ENCODE data around the gene PCBD2.

Gene PCBD2

GRCh38 chr5:135008981-135009735 is 104.2 kb downstream of the PCBD2 start:
- no peak for DNase-seq

DNA sequence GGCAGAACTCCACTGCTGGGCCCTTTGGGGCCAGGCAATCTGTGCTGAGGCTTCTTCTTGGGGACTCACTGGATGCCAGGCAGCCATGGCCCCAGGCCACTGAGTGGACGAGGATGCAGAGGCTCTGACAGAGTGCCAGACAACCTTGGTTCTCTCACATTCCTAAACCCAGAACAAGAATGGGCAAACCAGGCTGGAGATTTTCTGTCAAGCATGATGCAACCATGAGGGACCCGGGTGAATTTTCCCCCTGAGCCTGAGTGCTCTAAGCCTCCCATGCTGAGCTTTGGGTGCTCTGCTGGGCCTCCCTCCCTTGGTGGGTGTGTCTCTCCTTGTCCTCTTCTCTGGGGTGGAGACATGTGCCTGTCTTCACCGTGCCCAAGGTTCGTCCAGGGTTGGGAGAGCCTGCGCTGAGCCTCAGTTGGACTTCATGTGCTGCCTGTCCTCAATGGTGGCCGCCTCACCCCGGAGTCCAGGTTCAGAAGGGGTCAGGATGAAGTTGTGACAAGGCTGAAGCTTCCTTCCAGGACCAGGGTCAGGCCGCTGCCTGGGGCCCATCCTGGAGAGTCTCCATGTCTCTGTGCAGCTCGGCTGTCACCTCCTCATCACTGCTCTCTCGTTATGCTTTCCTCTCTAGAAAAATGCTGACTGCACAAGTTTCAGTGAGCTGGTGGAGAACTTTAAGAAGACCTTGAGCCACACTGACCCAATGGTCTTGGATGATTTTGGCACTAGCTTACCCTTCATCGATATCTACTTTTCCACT is 105.0 kb downstream of the PCBD2 start:
- no peak for DNase-seq

DNA sequence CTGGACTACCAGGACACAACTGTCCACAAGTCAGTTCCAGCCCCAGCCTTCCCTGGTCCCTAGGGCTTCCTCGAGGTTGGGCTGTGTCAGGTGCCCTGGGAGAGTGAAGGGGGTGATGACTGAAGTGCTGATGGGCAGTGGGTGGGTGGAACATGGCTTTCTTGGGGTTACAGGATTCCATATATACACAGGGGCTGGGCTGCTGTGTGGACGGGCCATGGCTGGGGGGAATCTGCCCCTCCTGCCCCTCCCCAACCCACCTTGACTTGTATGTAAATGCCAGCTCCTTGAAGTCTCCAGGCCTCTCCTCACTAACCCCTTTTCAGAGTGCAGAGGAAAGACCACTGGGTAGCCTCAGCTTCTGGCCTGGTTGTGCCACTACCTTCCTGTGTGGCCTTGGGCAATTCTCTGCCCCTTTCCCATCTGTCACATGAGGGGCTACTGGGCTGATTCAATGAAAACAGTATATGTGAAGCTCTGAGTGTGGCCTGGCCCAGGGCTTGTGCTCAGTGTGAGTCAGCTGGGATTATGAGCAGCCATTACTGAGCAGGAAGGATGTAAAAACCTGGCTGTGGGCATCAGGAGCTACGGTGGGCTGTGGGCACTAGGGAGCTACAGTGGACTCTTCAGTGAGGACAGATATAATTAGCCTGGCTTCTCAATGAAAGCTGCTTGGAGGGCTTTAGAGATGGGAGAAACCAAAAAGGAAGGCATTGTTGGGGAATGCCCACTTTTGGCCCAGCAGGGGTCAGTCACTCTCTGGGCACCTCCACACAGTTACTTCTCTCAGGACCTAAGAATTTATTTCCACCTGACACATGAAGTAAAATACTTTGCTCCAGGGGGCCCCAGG is 105.8 kb downstream of the PCBD2 start:
- no peak for DNase-seq

- DNase-seq, result no peak
Measured at GRCh38 chr5:135011355-135012032, 106.6 kb downstream of the PCBD2 start.

GRCh38 chr5:135012033-135012588 is 107.2 kb downstream of the PCBD2 start:
- no peak for DNase-seq

Measured in suppressor macrophage treated with lipopolysaccharide for 4 hours (primary cell).